H1 (cell line): ENCODE measurements around the gene PPP1R15B. TPM values are rescaled to one million over a fixed set of nuclear protein-coding genes. Genes with fewer than 3 reads are reported as not detected.

Experiments used
- CTBP2 ChIP-seq: IDR thresholded peaks from 2 replicates; pipeline ENCODE4 v1.7.0; 2011; ENCODE audit warnings: borderline replicate concordance, mild to moderate bottlenecking, moderate library complexity, mixed read lengths, low read length; ENCODE audit not compliant: insufficient read depth, insufficient read length
- KDM4A ChIP-seq: IDR thresholded peaks from one replicate; pipeline ENCODE4 v1.7.1; 2012; ENCODE audit warnings: low read depth, mild to moderate bottlenecking, moderate library complexity, low read length, inconsistent platforms; ENCODE audit not compliant: severe bottlenecking
- polyA plus RNA-seq, 7 experiments: library from polyadenylated mRNA; depleted of rRNA in 3 of 7; stranded (reverse) in 5 of 7; unstranded in 2 of 7; fragments of >200 nt in 5 of 7; fragments of 200-250 nt in 2 of 7; gene quantifications; 1 replicate in 5 of 7; 2 replicates in 1 of 7; 4 replicates in 1 of 7; pipeline versions ENCODE4 v1.2.1 to v1.2.3, GENCODE V29; 2011 to 2013; ENCODE audit warnings: missing spikeins in 2 of 7, mixed read lengths in 2 of 7
- total RNA-seq: library from RNA; stranded (reverse); fragmentation: NEBNext Ultra II Directional; extraction: Animal tissue kit (Norgen Biotek cat#: 25700); gene quantifications from 2 replicates; pipeline ENCODE4 v1.2.1, GENCODE V29; 2021

The PPP1R15B gene
- total and polyA plus RNA-seq, 2 of the 8 experiments (the other 6 are each of a cell fraction or from before 2014, with no cell fraction given) = 14.4 to 72.2 TPM

DNA sequence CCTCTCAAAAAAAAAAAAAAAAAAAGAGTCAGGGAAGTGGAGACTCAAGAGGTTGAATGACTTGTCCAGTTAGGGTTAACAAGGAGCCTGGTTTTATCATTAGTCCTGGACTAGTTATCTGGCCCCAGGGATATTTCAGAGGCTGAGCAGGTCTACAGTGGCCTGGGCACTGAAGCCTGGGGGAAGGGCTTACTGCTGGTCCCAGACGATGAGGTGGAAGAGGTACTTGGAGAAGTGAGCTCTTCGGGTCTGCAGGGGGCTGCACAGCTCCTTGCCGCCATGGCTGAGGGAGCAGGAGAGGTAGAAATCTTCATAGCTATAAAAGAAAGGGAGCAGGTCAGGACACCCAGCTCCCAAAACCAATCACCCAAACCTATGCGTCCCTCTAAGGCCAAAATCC, 42.9 kb upstream of the PPP1R15B start (continued):
- TF ChIP-seq CTBP2 = no peak
- TF ChIP-seq KDM4A = no peak
